ENCODE measurements around the gene PCNP. TPM values are rescaled to one million over a fixed set of nuclear protein-coding genes. Genes with fewer than 3 reads are reported as not detected.
"Not testable (repeated sequence)": the region's sequence is repeated elsewhere in the genome, so short reads cannot be mapped to it uniquely, and the experiment has no call there.

Gene PCNP
- total RNA-seq, 1 donor from 2014 or later, result 117 TPM

- H3K27me3 Mint-ChIP-seq (ENCODE audit: unreplicated experiment), result no peaks in the 10 kb centered on the region
- H3K27ac Mint-ChIP-seq (ENCODE audit: unreplicated experiment), result no peak overlapping the region
- H3K9me3 Mint-ChIP-seq (ENCODE audit: unreplicated experiment), result peaks cover 5% of the 10 kb centered on the region
- no peaks in the 10 kb centered on the region for H3K4me1 Mint-ChIP-seq (ENCODE audit: unreplicated experiment)
- DNase-seq (ENCODE audit: low spot score), result no peak
- peaks cover 11% of the 10 kb centered on the region for H3K36me3 Mint-ChIP-seq (ENCODE audit: low read depth, unreplicated experiment)
- H3K4me3 Mint-ChIP-seq (ENCODE audit: unreplicated experiment), result no peak overlapping the region
- TF ChIP-seq CTCF (IDR thresholded peaks at IDR 0.05; ENCODE audit: unreplicated experiment), result no peak
These were observed 49.7 kb downstream of the PCNP start for GRCh38 chr3:101623656-101624055.

- Mint-ChIP-seq H3K4me3 (ENCODE audit: unreplicated experiment) (no peak overlapping the region), H3K9me3 (ENCODE audit: unreplicated experiment) (peaks cover 5% of the 10 kb centered on the region), H3K27ac (ENCODE audit: unreplicated experiment) (no peak overlapping the region), H3K36me3 (ENCODE audit: low read depth, unreplicated experiment) (peaks cover 11% of the 10 kb centered on the region), H3K27me3 (ENCODE audit: unreplicated experiment) (no peaks in the 10 kb centered on the region), H3K4me1 (ENCODE audit: unreplicated experiment) (peaks cover 3% of the 10 kb centered on the region)
- no peak for TF ChIP-seq CTCF (IDR thresholded peaks at IDR 0.05; ENCODE audit: unreplicated experiment)
- DNase-seq (ENCODE audit: low spot score), result no peak
These were observed 50.9 kb downstream of the PCNP start for GRCh38 chr3:101624857-101625256.

- Mint-ChIP-seq H3K27me3 (ENCODE audit: unreplicated experiment) (no peaks in the 10 kb centered on the region), H3K36me3 (ENCODE audit: low read depth, unreplicated experiment) (peaks cover 11% of the 10 kb centered on the region), H3K9me3 (ENCODE audit: unreplicated experiment) (peaks cover 5% of the 10 kb centered on the region), H3K4me3 (ENCODE audit: unreplicated experiment) (no peak overlapping the region), H3K27ac (ENCODE audit: unreplicated experiment) (no peak overlapping the region), H3K4me1 (ENCODE audit: unreplicated experiment) (peaks cover 3% of the 10 kb centered on the region)
- no peak for TF ChIP-seq CTCF (IDR thresholded peaks at IDR 0.05; ENCODE audit: unreplicated experiment)
- DNase-seq (ENCODE audit: low spot score), result no peak
These were observed 51.9 kb downstream of the PCNP start for GRCh38 chr3:101625879-101626278.

GRCh38 chr3:101629219-101629618 is 55.2 kb downstream of the PCNP start:
- Mint-ChIP-seq H3K9me3 (ENCODE audit: unreplicated experiment) (no peaks in the 10 kb centered on the region), H3K36me3 (ENCODE audit: low read depth, unreplicated experiment) (peaks cover 8% of the 10 kb centered on the region), H3K27me3 (ENCODE audit: unreplicated experiment) (no peaks in the 10 kb centered on the region), H3K27ac (ENCODE audit: unreplicated experiment) (no peak overlapping the region), H3K4me1 (ENCODE audit: unreplicated experiment) (peaks cover 3% of the 10 kb centered on the region), H3K4me3 (ENCODE audit: unreplicated experiment) (no peak overlapping the region)
- no peak for DNase-seq (ENCODE audit: low spot score)
- TF ChIP-seq CTCF (IDR thresholded peaks at IDR 0.05; ENCODE audit: unreplicated experiment), result no peak

GRCh38 chr3:101631098-101631796 is 57.3 kb downstream of the PCNP start:
- Mint-ChIP-seq H3K36me3 (ENCODE audit: low read depth, unreplicated experiment) (peaks cover 5% of the 10 kb centered on the region), H3K27me3 (ENCODE audit: unreplicated experiment) (no peaks in the 10 kb centered on the region), H3K9me3 (ENCODE audit: unreplicated experiment) (no peaks in the 10 kb centered on the region), H3K4me1 (ENCODE audit: unreplicated experiment) (peaks cover 3% of the 10 kb centered on the region), H3K4me3 (ENCODE audit: unreplicated experiment) (no peak overlapping the region), H3K27ac (ENCODE audit: unreplicated experiment) (no peak overlapping the region)
- no peak for DNase-seq (ENCODE audit: low spot score)
- no peak for TF ChIP-seq CTCF (IDR thresholded peaks at IDR 0.05; ENCODE audit: unreplicated experiment)

- DNase-seq (ENCODE audit: low spot score); H3K27ac Mint-ChIP-seq (ENCODE audit: unreplicated experiment); H3K36me3 Mint-ChIP-seq (ENCODE audit: low read depth, unreplicated experiment); H3K27me3 Mint-ChIP-seq (ENCODE audit: unreplicated experiment); H3K9me3 Mint-ChIP-seq (ENCODE audit: unreplicated experiment); H3K4me3 Mint-ChIP-seq (ENCODE audit: unreplicated experiment); H3K4me1 Mint-ChIP-seq (ENCODE audit: unreplicated experiment): not testable (repeated sequence)
These were observed 58.0 kb downstream of the PCNP start for GRCh38 chr3:101631959-101632358.

Measured in endothelial cell (in vitro differentiated cells).